Fibroblast of skin of left quadriceps (primary cell): ENCODE measurements around the gene SYNM.
A peak's percentile ranks its signal among the peaks of the same experiment; 100 is the strongest.

ENCODE experiments used
- DNase-seq, 2 experiments: peaks; one replicate each; pipeline ENCODE4 v3.0.0-alpha.2; 2013; ENCODE audit warnings: low read depth in 2 of 2

SYNM gene

DNA sequence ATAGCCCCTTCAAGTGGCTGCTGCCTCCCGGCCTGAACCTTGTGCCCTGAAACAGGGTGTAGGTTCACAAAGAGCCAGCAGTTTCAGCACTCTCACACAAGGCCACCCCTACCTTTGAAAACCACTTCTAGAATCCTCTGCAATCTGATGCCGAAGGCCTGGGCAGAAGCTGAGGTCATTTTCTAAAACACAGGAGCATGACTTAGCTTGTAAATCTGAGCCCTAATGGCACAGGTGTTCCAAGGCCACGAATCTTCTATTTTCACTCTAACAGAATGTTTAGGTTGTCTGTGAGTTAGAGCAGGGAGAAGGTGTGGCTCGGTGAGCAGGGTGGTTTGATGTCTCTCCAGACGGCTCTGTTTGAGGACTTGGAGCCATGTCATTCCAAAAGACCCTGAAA is 62.3 kb downstream of the SYNM start:
- no peak for DNase-seq

DNA sequence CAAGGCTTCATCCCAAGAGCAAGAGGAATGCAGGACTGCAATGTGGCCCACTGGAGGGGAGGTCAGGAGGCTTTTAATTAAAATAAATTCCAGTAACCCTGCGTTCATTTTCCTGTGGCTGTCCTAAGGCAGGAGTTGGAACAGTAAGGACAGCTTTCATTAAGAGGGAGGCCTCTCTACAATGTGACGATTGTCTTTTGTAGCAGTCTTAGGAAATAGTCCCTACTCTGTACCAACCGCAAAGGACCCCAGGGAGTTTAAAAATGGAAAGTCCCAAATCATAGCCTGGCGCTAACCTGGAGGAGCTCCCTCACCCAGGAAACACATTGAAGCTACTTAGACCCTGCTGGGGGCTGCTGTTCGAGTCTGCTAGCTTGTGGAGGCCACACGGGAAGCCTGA is 62.8 kb downstream of the SYNM start:
- no peak for DNase-seq

DNA sequence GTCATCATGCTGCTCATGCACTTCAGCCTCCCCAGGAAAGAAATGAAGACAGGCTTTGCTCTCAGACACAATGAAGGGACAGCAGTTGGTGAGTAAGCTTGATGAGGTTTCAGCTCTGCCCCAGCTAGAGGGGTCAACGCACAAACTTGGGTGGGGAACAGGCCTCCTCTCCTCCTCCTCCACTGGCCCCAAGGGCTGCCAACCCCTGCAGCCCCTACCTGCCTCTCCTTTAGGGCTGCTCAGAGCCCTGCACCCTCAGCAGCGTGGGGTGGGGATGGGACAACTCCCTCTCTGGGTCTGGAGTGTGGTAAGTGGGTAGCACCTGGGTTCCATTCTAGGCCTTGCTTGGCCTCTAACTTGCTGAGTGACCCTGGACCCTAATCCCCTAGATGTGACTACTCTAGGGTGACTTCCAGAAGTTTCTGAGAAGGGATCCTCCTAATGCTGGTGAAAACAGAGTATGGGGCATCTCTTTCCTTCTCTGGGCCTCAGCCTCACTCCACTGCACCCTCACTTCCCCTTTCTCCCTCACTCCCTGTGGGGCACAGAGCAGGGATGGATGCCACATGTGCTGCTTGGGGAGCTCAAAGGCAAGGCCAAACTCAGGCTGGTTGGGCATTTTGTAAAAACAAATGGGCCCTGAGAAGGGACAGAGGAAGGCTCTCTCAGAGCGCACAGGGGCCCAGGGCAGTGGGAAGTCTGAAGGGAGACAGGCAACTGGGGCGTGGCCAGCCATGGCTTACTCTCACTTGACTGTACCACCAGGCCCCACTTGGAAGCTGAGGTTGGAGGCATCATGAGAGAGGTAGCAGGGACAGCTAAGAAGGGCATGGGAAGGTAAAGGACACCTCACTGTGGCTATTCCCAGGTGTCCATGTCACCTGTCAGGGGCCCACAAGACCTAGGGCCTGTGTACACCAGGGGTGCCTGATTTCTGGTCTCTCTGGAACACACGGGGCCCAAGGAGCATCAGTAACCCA is 64.0 kb downstream of the SYNM start:
- no peak for DNase-seq

DNA sequence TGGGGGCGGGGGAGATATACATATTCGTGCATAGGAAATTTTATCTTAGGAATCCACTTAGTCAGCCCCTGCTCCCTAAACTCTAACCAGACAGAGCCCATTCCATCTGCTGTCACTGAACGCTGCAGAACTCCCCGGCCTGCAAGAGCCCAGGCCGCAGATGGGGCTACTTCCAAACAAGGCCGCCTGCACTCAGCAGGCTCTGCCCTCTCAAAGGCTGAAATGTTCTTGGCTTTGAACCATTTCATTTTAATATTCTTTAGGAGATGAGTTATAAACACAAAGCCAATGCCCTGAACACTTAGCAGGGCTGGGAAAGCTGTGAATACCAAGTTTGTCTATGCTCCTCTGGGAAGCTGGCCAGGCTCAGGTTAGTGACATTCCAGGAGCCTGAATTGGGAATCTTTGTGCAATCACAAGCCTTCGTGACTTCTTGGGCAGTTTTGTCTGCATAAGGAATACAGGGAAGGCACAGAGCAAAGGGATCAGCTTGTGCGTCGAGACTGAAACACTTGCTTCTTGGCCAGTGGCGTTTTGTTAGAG is 65.0 kb downstream of the SYNM start:
- peak; percentile 46 to 47 for DNase-seq

DNA sequence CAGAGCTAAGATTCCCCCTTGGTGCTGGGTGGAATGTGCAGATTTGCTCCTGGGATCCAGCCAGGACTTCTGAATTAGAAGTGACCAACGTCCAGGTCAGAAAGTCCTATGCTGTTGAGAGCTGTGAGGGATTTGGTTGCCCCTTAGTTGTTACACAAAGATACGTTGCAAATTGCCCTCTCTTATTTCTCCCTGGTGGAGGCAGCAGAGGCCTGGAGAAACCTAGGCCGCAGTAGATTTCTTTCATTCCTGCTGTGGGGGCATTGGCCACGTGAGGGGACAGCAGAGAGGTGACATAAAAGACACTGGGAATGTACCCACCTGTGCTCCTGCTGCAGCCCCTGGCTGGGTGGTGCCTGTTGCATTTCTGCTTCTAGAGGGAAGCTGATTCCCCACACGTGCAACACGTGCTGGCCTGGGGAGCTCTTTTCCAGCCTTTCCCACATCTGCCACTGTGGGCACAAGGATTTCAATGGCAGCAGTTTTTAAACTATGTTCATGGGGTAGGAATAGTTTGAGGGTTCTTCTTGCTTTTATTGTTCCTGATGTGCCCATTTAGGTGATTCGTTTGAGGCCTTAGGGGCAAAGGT is 65.7 kb downstream of the SYNM start:
- no peak for DNase-seq

DNA sequence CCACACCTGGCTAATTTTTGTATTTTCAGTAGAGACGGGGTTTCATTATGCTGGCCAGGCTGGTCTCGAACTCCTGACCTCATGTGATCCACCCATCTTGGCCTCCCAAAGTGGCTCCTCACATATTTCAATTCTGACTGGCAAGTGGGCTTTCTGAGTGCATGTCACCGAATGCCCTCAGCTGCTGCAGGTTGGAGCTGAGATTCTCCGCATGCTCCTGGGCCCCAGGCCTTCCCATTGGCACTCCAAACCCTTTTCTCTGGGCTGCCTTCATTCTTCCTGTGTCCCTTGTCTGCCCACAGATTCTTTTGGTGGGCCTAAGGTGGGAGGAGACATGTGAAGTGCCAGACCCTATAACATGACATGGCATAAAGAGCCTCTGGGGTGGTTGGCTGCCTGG is 67.3 kb downstream of the SYNM start:
- DNase-seq: no peak

DNA sequence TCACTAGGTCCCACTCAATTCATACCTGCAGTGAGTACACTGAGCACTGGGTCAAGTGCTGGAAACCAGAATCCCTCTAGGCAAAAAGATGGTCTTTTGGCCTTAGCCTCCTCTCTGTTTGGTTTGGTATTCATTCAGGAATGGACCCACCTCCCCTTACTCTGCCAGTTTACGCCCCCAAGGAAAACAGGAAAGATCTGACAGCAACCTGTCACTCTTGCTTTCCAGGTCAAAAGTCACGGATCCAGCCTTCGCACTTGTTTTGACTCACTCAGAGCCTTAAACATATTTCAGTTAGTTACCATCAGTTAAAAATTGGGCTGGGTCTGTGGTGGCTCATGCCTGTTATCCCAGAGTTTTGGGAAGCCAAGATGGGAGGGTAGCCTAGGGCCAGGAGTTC is 68.1 kb downstream of the SYNM start:
- DNase-seq: no peak

DNA sequence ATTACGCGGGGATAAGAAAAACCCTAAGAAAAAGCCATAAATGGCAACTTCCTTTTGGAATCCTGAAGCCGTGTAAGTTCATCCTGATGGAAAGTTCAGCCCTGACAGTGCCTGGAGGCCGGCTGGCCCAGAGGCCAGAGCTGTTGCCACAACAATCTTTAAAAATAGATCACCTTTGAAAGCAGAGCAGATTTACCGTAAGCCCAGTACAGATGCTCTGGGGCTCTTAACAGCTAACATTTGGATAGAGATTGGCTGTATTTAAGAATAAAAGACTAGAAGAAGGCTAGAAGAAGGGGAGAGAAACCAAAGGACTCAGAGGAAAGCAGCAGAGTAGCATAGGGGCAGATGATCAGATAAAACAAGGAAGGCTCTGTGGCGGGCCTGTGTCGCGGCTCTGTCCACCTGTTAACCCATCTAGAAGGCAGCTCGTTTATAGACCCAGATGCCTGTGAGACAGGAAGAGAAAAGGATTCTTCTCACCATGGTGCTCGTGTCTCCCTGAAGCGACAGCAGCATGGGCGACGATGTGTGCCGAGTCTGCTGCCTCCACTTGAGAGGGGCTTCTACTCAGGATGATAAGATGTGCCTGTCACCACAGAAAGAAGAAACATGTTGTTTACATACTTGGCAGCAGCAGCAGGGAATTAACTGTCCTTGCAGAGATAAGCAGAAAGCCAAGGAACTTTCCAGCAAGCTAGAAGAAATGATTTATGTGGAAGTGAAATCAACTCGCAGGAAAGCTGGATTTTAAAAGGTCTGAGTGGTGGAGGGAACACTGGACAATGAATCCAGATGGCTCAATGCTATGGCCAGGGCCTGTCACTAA is 69.9 kb downstream of the SYNM start:
- DNase-seq: no peak

DNA sequence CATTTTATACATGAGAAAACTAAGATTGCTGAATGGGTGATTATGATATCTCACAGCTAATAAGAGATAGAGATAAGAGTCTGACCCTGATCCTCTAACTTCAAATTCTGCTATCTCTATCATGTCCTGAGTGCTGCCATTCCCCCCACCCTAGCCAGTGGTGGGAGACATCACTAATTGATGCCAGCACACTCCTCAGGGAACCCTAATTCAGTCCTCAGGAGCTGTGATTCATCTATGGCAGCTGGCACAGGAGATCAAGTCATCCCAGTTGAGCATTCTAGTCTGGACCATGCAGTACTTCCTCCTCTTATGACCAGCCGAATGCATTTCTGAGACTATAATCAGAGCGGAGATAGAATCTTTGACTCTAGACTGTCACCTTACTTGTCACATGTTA is 71.9 kb downstream of the SYNM start:
- DNase-seq: no peak

DNA sequence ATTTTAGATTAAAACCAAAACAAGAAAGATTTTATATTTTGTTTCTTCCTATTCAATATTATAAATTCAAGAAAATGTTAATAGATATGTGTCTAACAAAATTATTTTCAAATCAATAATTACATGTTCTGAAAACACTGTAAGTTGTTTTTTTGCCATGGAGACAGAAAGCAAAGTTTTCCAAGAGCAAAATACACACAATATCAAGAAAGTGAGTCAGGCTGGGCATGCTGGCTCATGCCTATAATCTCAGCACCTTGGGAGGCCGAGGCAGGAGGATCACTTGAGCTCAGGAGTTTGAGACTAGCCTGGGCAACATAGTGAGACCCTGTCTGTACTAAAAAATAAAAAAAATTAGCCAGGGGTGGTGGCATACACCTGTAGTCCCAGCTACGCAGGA is 72.8 kb downstream of the SYNM start:
- no peak for DNase-seq

DNA sequence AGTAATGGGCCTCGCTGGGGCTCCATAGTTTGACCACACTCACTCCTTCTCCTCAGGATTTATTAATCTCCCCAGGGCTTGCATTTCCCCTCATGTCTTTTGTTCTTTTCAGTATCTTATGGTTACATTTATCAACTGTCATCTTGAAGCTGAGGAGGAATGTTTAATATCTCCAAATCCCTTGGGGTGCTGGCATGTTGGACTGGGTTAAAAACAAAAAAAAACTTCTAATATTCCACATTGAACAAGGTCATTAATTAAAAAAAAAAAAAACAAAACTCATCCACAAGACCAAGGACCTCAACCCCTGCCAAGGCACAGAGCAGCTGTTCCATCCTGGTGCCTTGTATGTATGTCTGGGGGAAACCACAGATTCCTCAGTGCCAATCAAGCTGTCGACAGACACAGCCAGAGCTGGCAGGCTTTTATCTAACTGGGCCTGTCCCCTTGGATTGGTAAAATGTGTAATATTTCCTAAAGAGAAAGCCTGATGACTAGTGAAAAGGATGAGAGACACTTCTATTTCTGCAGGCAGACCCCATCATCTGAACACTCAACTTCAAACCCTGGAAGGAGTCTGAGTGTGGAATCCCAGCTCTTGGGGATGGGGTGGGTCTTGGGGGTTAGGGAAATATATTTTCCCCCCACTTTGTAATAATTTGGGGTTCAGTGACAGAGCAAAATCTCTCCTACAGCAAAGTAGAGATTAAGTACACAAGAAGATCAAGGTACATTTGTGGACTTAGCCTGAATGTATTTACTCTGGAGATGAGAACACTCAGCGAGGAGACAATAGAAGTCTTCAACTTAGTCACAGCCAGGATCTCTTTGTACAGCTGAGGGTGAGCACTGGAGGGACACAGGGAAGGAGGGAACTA is 75.4 kb downstream of the SYNM start:
- no peak for DNase-seq

DNA sequence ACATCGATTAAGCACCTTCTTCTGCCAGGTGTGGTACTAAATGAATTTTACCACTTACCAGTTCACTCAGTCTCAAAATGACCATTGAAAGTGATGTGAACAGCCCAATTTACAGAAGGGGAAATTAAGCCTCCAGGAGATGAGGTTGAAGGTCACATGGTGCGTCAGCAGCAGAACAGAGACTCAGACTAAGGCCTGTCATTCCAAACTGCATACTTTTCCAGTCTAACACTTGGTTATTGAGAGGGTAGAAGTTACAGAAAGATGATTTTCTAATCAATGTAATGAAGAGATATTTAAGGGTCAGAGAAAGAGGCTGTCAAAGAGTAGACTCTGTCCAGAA is 76.1 kb downstream of the SYNM start:
- DNase-seq: no peak

DNA sequence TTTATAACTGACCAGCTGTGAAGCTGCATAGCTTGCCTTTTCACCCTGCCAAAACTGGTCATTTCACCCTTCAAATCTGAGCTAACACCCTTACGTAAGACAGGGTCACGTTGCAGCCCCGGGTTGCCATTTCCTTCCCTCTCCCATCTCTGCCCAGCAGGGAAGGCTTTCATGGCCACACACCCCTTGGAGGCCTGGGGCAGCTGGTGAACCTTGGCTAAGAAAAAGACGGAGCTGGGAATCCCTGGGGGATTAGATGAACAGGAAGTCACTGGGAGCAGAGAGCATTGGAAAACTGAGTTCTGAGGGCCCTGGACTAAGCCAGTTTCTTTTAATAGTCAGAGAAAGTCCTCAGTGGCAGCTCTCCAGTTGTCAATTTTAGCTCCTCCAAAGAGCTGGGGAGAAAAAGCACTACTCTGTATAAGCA is 76.7 kb downstream of the SYNM start:
- no peak for DNase-seq

DNA sequence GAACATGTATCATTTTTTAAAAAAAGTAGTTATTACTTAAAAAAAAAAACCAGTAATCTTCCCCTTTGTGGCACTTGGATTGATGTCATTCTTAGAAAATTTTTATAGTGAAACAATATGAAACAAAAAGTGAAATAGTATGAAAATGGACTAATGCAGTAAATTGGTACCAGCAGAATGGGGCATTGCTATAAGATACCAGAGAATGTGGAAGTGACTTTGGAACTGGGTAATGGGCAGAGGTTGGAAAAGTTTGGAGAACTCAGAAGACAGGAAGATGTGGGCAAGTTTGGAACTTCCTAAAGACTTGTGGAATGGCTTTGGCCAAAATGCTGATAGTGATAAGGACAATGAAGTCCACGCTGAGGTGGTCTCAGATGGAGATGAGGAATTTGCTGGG is 77.9 kb downstream of the SYNM start:
- DNase-seq: no peak
